Measurements from ENCODE around the gene NLE1. TPM values are rescaled to one million over a fixed set of nuclear protein-coding genes. Genes with fewer than 3 reads are reported as not detected.
"Not testable (repeated sequence)": the region's sequence is repeated elsewhere in the genome, so short reads cannot be mapped to it uniquely, and the experiment has no call there.

The NLE1 gene
- polyA plus RNA-seq, 2 of the 4 experiments (the other 2 are of a cell fraction): 19.3 to 29.7 TPM

- no peak for FAIRE-seq
- ChIA-PET CTCF (no interaction called here), POLR2A (no interaction called here)
- 20% methylated on average over 1 of the region's 1 CpG for WGBS (ENCODE audit: missing lambda C conversion rate)
- Histone ChIP-seq H3K9me3 (no peaks in the 10 kb centered on the region), H3K27ac (no peak overlapping the region), H3K4me2 (no peak overlapping the region), H3K4me3 (no peak overlapping the region), H3K4me1 (no peaks in the 10 kb centered on the region)
- TF ChIP-seq SMC3 (IDR thresholded peaks at IDR 0.05) (no peak), EHF (CRISPR knock-in tag; IDR thresholded peaks at IDR 0.05) (no peak), MAX (IDR thresholded peaks at IDR 0.05) (no peak), HOXA7 (CRISPR knock-in tag; IDR thresholded peaks at IDR 0.05) (no peak), MAFK (IDR thresholded peaks at IDR 0.05; ENCODE audit: partially characterized antibody) (no peak), MYC (IDR thresholded peaks at IDR 0.05; ENCODE audit: borderline replicate concordance, low read length) (no peak), REST (IDR thresholded peaks at IDR 0.05) (no peak), ZNF302 (CRISPR knock-in tag; IDR thresholded peaks at IDR 0.05) (no peak), SREBF2 (IDR thresholded peaks at IDR 0.05) (no peak), RNF2 (IDR thresholded peaks at IDR 0.05; ENCODE audit: borderline replicate concordance, low read depth) (no peak), CEBPB (IDR thresholded peaks at IDR 0.05) (no peak), BHLHE40 (IDR thresholded peaks at IDR 0.05; ENCODE audit: low read depth, low read length) (no peak), BCL3 (IDR thresholded peaks at IDR 0.05) (no peak), HOXB5 (CRISPR knock-in tag; IDR thresholded peaks at IDR 0.05) (no peak), HES2 (IDR thresholded peaks at IDR 0.05) (no peak)
- no peak for DNase-seq (ENCODE audit: low read depth in 1 of 2, low spot score in 1 of 2)
- no peak for ATAC-seq
Measured at GRCh38 chr17:35185849-35186248, 43.7 kb upstream of the NLE1 start.

- H3K4me1 ChIP-seq: no peaks in the 10 kb centered on the region
- ChIA-PET POLR2A (no interaction called here), CTCF (interaction anchor here (0.9 to 5.4 kb wide), 4 partner anchors 9 to 360 kb away, joined by 3 to 22 read pairs (median 4); no protein-coding TSS in a partner anchor)
- H3K9me3 ChIP-seq: no peaks in the 10 kb centered on the region
- no peak for FAIRE-seq
- ATAC-seq: no peak
- H3K27ac ChIP-seq: no peak overlapping the region
- H3K4me3 ChIP-seq: no peak overlapping the region
- WGBS (ENCODE audit: missing lambda C conversion rate): 13% methylated on average over 3 of the region's 3 CpGs
- no peak overlapping the region for H3K4me2 ChIP-seq
- DNase-seq (ENCODE audit: low read depth in 1 of 2, low spot score in 1 of 2): no peak
- no peak for TF ChIP-seq POLR2A (IDR thresholded peaks at IDR 0.05; ENCODE audit: low read length)
Measured at GRCh38 chr17:35184274-35184673, 42.2 kb upstream of the NLE1 start.

- ChIA-PET POLR2A (interaction anchor here (0.5 kb wide), 1 partner anchor 509 kb away, joined by 3 read pairs; no protein-coding TSS in a partner anchor), CTCF (interaction anchor here (0.6 to 5.4 kb wide), 7 partner anchors 8 to 361 kb away, joined by 3 to 22 read pairs (median 3); no protein-coding TSS in a partner anchor)
- ATAC-seq (peak in 1 of 2 experiments; percentile 25; a peak in 2 of 6 replicates), DNase-seq (ENCODE audit: low read depth in 1 of 2, low spot score in 1 of 2) (no peak), FAIRE-seq (no peak)
- Histone ChIP-seq H3K9me3 (no peaks in the 10 kb centered on the region), H3K27ac (no peak overlapping the region), H3K4me3 (no peak overlapping the region), H3K4me1 (no peaks in the 10 kb centered on the region), H3K4me2 (no peak overlapping the region)
- no peak for TF ChIP-seq BHLHE40 (IDR thresholded peaks at IDR 0.05; ENCODE audit: low read depth, low read length)
- WGBS (ENCODE audit: missing lambda C conversion rate): 35% methylated on average over 6 of the region's 6 CpGs
Measured at GRCh38 chr17:35183332-35183731, 41.2 kb upstream of the NLE1 start.

GRCh38 chr17:35179379-35179778 is 37.3 kb upstream of the NLE1 start:
- 65% methylated on average over 5 of the region's 5 CpGs for WGBS (ENCODE audit: missing lambda C conversion rate)
- FAIRE-seq; ATAC-seq; H3K9me3 ChIP-seq; DNase-seq (ENCODE audit: low read depth in 1 of 2, low spot score in 1 of 2); H3K4me1 ChIP-seq; H3K4me3 ChIP-seq; H3K27ac ChIP-seq; CTCF ChIA-PET; H3K4me2 ChIP-seq; POLR2A ChIA-PET: not testable (repeated sequence)
